Vagina (tissue), 2 donors: ENCODE data around the gene FPR2. TPM values are rescaled to one million over a fixed set of nuclear protein-coding genes. Genes with fewer than 3 reads are reported as not detected.

Source experiments
- DNase-seq, 2 donors: peaks; one replicate each; pipeline ENCODE4 v3.0.0-alpha.2; 2017; ENCODE audit errors: extremely low spot score in 2 of 2
- H3K27ac ChIP-seq: fragments of 200-600 bp; sonication (generic); one replicate; pipeline ENCODE4 v1.5.1; 2019
- H3K27me3 ChIP-seq: fragments of 200-600 bp; sonication (generic); one replicate; pipeline ENCODE4 v1.5.1; 2019
- H3K36me3 ChIP-seq, 2 donors: fragments of 200-600 bp; sonication (generic); one replicate each; pipeline ENCODE4 v1.5.1; 2017 to 2019
- H3K4me1 ChIP-seq: fragments of 200-600 bp; sonication (generic); one replicate; pipeline ENCODE4 v1.5.1; 2019
- H3K4me3 ChIP-seq, 2 donors: fragments of 200-600 bp; sonication (generic); 1 replicate in 1 of 2; 2 replicates in 1 of 2; pipeline ENCODE4 v1.5.1; 2016 to 2019
- H3K9me3 ChIP-seq: fragments of 200-600 bp; sonication (generic); one replicate; pipeline ENCODE4 v1.5.1; 2019
- CTCF ChIP-seq, 3 experiments: fragments of 450-650 bp in 2 of 3; fragments of 200-600 bp in 1 of 3; sonication (generic) in 1 of 3; IDR thresholded peaks; one replicate each; pipeline ENCODE4 v1.5.1; 2017 to 2019; ENCODE audit warnings: antibody characterized with exemption in 3 of 3, mild to moderate bottlenecking in 2 of 3, moderate library complexity in 2 of 3
- POLR2A ChIP-seq, 2 donors: fragments of 450-650 bp; IDR thresholded peaks; one replicate each; pipeline ENCODE4 v1.6.1; 2017; ENCODE audit warnings: antibody characterized with exemption in 2 of 2, mild to moderate bottlenecking in 2 of 2, moderate library complexity in 2 of 2
- POLR2AphosphoS5 ChIP-seq, 2 donors: sonication (generic); formaldehyde crosslinking; IDR thresholded peaks; one replicate each; pipeline ENCODE4 v1.9.0; 2017; ENCODE audit warnings: antibody characterized with exemption in 2 of 2, mild to moderate bottlenecking in 2 of 2, low read depth in 1 of 2; ENCODE audit not compliant: insufficient read depth in 1 of 2
- intact Hi-C: fragments of 100-400 bp; cut with DNase I; formaldehyde crosslinking; loops from one replicate; pipeline ENCODE4 v1.15.1; 2023
- total RNA-seq: library from RNA; depleted of rRNA; stranded (reverse); fragments of >200 nt; gene quantifications from one replicate; pipeline ENCODE4 v1.2.3, GENCODE V29; 2016

FPR2 gene
- total RNA-seq, 1 donor from 2014 or later = not detected

DNA sequence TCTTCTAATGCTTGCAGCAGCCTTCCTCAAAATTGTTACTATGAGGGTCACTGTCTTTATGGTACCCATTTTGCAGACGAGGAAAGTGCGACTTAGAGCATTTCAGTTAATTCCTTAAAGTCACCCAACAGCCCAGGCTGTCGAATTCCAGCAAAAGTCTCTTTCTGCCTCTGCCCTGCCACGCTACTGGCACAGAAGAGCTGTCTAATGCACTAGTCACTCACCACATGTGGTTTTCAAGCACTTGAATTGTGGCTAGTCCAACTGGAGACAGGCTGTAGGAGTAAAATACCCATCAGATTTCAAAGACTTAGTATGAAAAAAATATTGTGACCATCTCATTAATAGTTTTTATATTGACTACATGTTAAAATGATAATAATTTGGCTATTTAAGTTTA is 11.0 kb upstream of the FPR2 start:
- Histone ChIP-seq H3K4me1 (no peaks in the 10 kb centered on the region), H3K9me3 (no peaks in the 10 kb centered on the region), H3K36me3 (no peaks in the 10 kb centered on the region), H3K27ac (no peak overlapping the region), H3K4me3 (no peak overlapping the region), H3K27me3 (no peaks in the 10 kb centered on the region)
- TF ChIP-seq POLR2A (IDR thresholded peaks at IDR 0.05) = no peak
- no peak for TF ChIP-seq POLR2AphosphoS5 (IDR thresholded peaks at IDR 0.05; ENCODE audit: insufficient read depth in 1 of 2, low read depth in 1 of 2)
- no peak for TF ChIP-seq CTCF (IDR thresholded peaks at IDR 0.05)
- no peak for DNase-seq
- intact Hi-C loops = no loop called here

DNA sequence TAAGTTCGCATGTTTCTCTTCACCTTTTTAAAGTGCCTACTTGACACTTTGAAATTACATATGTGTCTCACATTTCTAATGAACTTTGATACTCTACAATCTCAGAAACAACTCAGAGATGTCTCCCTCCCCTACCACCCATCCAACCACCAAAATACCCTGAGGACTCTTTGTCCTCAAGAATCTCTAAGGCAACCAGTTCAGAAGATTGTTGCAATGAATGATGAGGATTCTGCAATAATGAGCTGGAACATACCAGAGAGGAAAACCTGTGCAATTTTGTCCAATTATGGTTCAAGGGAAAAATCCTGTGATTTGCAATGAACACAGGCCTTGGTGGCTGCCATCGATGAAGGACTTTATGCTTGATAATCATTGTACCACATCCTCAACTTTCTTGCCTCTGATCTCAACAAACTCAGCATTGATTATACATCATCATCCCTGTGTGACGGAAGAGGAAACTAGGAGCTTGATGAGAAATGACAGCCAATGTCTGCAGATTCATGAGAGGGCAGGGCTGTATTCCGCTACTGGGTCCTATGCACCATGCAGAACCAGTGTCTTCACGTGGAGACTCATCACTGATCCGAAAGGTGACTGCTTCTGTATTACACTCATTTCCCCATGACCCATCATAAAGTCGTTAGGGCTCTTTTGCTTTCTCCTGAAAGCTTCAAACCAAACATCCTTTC is 10.4 kb upstream of the FPR2 start:
- TF ChIP-seq POLR2A (IDR thresholded peaks at IDR 0.05) = no peak
- TF ChIP-seq POLR2AphosphoS5 (IDR thresholded peaks at IDR 0.05; ENCODE audit: insufficient read depth in 1 of 2, low read depth in 1 of 2) = no peak
- no peak for TF ChIP-seq CTCF (IDR thresholded peaks at IDR 0.05)
- no peaks in the 10 kb centered on the region for H3K4me1 ChIP-seq
- no peak for DNase-seq
- H3K4me3 ChIP-seq = no peak overlapping the region
- H3K27ac ChIP-seq = no peak overlapping the region
- H3K36me3 ChIP-seq = no peaks in the 10 kb centered on the region
- H3K27me3 ChIP-seq = no peaks in the 10 kb centered on the region
- intact Hi-C loops = no loop called here
- H3K9me3 ChIP-seq = no peaks in the 10 kb centered on the region

GRCh38 chr19:51751655-51752054 is 9.3 kb upstream of the FPR2 start, which contains the start of gene FPR1:
FPR1 (minus strand) TSS chr19:51751878; CDS start chr19:51746994, 4,884 bp downstream.
- Histone ChIP-seq H3K27me3 (no peaks in the 10 kb centered on the region), H3K4me1 (no peaks in the 10 kb centered on the region), H3K9me3 (no peaks in the 10 kb centered on the region), H3K36me3 (no peaks in the 10 kb centered on the region), H3K27ac (no peak within 1 kb of the TSS), H3K4me3 (no peak within 1 kb of the TSS)
- intact Hi-C loops = no loop called here
- TF ChIP-seq POLR2A (IDR thresholded peaks at IDR 0.05) = no peak
- no peak for TF ChIP-seq CTCF (IDR thresholded peaks at IDR 0.05)
- no peak for TF ChIP-seq POLR2AphosphoS5 (IDR thresholded peaks at IDR 0.05; ENCODE audit: insufficient read depth in 1 of 2, low read depth in 1 of 2)
- DNase-seq = no peak

- no peak for DNase-seq
- no peak overlapping the region for H3K27ac ChIP-seq
- intact Hi-C loops = no loop called here
Observed at GRCh38 chr19:51754109-51754508, 6.9 kb upstream of the FPR2 start.

More at GRCh38 chr19:51754109-51754508, 6.9 kb upstream of the FPR2 start:
- TF ChIP-seq POLR2A (IDR thresholded peaks at IDR 0.05) (no peak), POLR2AphosphoS5 (IDR thresholded peaks at IDR 0.05; ENCODE audit: insufficient read depth in 1 of 2, low read depth in 1 of 2) (no peak), CTCF (IDR thresholded peaks at IDR 0.05) (no peak)
- Histone ChIP-seq H3K9me3 (no peaks in the 10 kb centered on the region), H3K36me3 (no peaks in the 10 kb centered on the region), H3K4me3 (no peak overlapping the region), H3K4me1 (no peaks in the 10 kb centered on the region), H3K27me3 (no peaks in the 10 kb centered on the region)
